OCI-LY3 (cell line): Measurements from ENCODE around the gene CFAP251.
A peak's percentile ranks its signal among the peaks of the same experiment; 100 is the strongest.
"Not testable (repeated sequence)": the region's sequence is repeated elsewhere in the genome, so short reads cannot be mapped to it uniquely, and the experiment has no call there.

ENCODE experiments used
- H2AFZ ChIP-seq: fragments of 200-600, 300-600 bp; shearing (Covaris generic); 2 replicates; pipeline ENCODE4 v1.6.0; 2014; ENCODE audit warnings: antibody characterized with exemption, low read depth, low read length
- H3K27ac ChIP-seq: fragments of 200-600, 300-600 bp; sonication (generic); 2 replicates; pipeline ENCODE4 v1.5.1; 2014; ENCODE audit warnings: mild to moderate bottlenecking, low read length, moderate library complexity, mixed read lengths
- H3K27me3 ChIP-seq: fragments of 200-600, 300-600 bp; sonication (generic); 2 replicates; pipeline ENCODE4 v1.6.1; 2014; ENCODE audit warnings: low read depth, low read length, mixed read lengths
- H3K36me3 ChIP-seq: fragments of 200-600, 300-600 bp; sonication (generic); replicated peaks from 2 replicates; pipeline ENCODE3; 2014; ENCODE audit warnings: low read depth, low read length, mixed read lengths
- H3K4me1 ChIP-seq: fragments of 300-600, 200-600 bp; sonication (generic); 2 replicates; pipeline ENCODE4 v1.6.1; 2014; ENCODE audit warnings: low read length, mixed read lengths
- H3K4me2 ChIP-seq: fragments of 200-600, 300-600 bp; sonication (generic); 2 replicates; pipeline ENCODE4 v1.6.1; 2014; ENCODE audit warnings: low read length, mixed read lengths
- H3K4me3 ChIP-seq: fragments of 300-600, 200-600 bp; sonication (generic); 2 replicates; pipeline ENCODE4 v1.5.1; 2014; ENCODE audit warnings: antibody characterized with exemption, mild to moderate bottlenecking, low read length, moderate library complexity
- H3K79me2 ChIP-seq: fragments of 300-600, 200-600 bp; shearing (Covaris generic); 2 replicates; pipeline ENCODE4 v1.6.1; 2014; ENCODE audit warnings: mild to moderate bottlenecking, low read length, mixed read lengths
- H3K9ac ChIP-seq: fragments of 300-600, 200-600 bp; shearing (Covaris generic); 2 replicates; pipeline ENCODE4 v1.6.0; 2014; ENCODE audit warnings: mild to moderate bottlenecking, low read length, moderate library complexity
- H3K9me3 ChIP-seq: fragments of 200-600, 300-600 bp; shearing (Covaris generic); 2 replicates; pipeline ENCODE4 v1.6.1; 2014; ENCODE audit warnings: low read length, mixed read lengths; ENCODE audit not compliant: insufficient read depth
- H4K20me1 ChIP-seq: fragments of 200-600, 300-600 bp; sonication (generic); 2 replicates; pipeline ENCODE4 v1.6.1; 2016; ENCODE audit warnings: low read length, mixed read lengths; ENCODE audit not compliant: insufficient read depth
- EZH2phosphoT487 ChIP-seq: fragments of 200-600 bp; shearing (Covaris generic); IDR thresholded peaks from 2 replicates; pipeline ENCODE4 v1.6.1; 2018; ENCODE audit warnings: antibody characterized with exemption, mixed run types, low read depth
- TF ChIP-seq, protein P1 (sequence below): fragments of 200-600, 300-600 bp; sonication (generic); IDR thresholded peaks from 2 replicates; pipeline ENCODE4 v1.5.1; 2014; ENCODE audit warnings: antibody characterized with exemption, low read length, low read depth

The CFAP251 gene

DNA sequence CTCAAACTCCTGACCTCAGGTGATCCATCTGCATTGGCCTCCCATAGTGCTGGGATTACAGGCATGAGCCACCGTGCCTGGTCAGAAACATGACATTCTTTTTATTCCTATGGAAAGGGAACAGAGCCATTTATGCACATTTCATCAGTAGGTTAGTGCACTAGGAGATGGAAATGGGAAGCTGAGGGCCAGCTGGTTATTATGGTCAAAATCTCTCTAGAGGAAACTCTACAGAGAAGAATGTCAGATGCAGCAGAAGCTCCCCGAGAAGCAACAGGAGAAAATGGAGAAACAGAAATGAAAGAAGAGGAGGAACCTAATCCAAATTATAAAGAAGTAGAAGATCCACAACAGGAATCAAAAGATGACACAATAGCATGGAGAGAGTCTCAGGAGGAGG lies 2.7 kb downstream of the CFAP251 start:
- Histone ChIP-seq H3K4me2 (no peak overlapping the region), H2AFZ (no peak overlapping the region), H3K4me1 (peaks cover 25% of the 10 kb centered on the region), H3K4me3 (no peak overlapping the region), H3K27me3 (no peaks in the 10 kb centered on the region), H4K20me1 (no peaks in the 10 kb centered on the region), H3K9ac (no peak overlapping the region), H3K9me3 (no peaks in the 10 kb centered on the region), H3K27ac (no peak overlapping the region), H3K36me3 (peaks cover 12% of the 10 kb centered on the region), H3K79me2 (no peaks in the 10 kb centered on the region)
- TF ChIP-seq EZH2phosphoT487, result no peak
- TF ChIP-seq, protein P1, sequence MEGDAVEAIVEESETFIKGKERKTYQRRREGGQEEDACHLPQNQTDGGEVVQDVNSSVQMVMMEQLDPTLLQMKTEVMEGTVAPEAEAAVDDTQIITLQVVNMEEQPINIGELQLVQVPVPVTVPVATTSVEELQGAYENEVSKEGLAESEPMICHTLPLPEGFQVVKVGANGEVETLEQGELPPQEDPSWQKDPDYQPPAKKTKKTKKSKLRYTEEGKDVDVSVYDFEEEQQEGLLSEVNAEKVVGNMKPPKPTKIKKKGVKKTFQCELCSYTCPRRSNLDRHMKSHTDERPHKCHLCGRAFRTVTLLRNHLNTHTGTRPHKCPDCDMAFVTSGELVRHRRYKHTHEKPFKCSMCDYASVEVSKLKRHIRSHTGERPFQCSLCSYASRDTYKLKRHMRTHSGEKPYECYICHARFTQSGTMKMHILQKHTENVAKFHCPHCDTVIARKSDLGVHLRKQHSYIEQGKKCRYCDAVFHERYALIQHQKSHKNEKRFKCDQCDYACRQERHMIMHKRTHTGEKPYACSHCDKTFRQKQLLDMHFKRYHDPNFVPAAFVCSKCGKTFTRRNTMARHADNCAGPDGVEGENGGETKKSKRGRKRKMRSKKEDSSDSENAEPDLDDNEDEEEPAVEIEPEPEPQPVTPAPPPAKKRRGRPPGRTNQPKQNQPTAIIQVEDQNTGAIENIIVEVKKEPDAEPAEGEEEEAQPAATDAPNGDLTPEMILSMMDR, result no peak

DNA sequence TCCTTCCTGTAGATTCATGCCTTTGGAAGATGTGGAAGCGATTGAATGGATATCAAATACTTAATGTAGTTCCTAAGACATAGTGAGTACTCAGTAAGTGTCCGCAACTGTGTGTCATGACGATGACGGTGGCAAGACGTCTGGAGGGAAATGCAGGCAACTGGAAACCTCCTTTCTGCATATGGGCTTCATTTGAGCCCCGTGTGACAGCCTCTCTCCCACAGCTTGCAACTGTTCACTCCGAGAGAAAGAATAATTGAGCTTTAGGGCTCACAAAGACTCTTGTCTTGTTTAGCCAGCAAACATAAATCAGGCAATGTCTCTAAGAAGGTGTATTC lies 6.9 kb downstream of the CFAP251 start:
- no peaks in the 10 kb centered on the region for H3K9me3 ChIP-seq
- H3K4me1 ChIP-seq, result peaks cover 31% of the 10 kb centered on the region
- H3K27ac ChIP-seq, result no peak overlapping the region
- H4K20me1 ChIP-seq, result no peaks in the 10 kb centered on the region
- H3K4me3 ChIP-seq, result no peak overlapping the region
- H2AFZ ChIP-seq, result no peak overlapping the region
- H3K79me2 ChIP-seq, result no peaks in the 10 kb centered on the region
- no peaks in the 10 kb centered on the region for H3K27me3 ChIP-seq
- no peak overlapping the region for H3K9ac ChIP-seq
- H3K36me3 ChIP-seq, result no peaks in the 10 kb centered on the region
- TF ChIP-seq EZH2phosphoT487, result no peak
- TF ChIP-seq, protein P1, result no peak
- no peak overlapping the region for H3K4me2 ChIP-seq

DNA sequence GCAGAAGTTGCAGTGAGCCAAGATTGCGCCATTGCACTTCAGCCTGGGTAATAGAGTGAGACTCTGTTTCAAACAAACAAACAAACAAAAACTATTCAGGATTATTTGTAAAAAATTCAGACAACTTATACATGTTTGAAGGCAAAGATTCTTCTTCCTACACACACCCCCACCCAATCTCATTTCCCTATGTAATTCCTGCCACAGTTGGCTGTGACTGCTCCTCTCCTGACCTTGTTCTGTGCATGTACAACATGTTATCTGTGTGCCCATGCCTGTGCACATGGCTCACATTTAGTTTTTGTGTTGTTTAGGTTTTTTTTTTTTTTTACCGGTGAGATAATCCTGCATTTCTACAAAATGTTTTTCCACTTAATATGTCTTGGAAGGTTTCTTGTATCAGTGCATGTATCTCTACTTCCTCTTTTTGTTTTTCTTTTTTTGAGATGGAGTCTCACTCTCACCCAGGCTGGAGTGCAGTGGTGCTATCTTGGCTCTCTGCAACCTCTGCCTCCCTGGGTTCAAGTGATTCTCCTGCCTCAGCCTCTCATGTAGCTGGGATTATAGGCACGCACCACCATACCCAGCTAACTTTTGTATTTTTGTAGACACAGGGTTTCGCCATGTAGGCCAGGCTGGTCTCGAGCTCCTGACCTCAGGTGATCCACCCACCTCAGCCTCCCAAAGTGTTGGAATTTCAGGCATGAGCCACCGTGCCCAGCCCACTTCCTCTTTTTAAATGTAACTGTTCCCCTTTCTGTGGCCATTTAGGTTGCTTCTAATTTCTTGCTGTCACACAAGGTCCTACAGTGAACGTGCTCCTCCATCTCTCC lies 8.7 kb downstream of the CFAP251 start:
- TF ChIP-seq EZH2phosphoT487, result no peak
- TF ChIP-seq, protein P1, result no peak
- no peak overlapping the region for H2AFZ ChIP-seq
- no peaks in the 10 kb centered on the region for H3K27me3 ChIP-seq
- H3K9ac ChIP-seq, result peak overlapping the region; percentile 8; the same call in 1 of the 2 replicates
- H3K4me3 ChIP-seq, result peak overlapping the region; percentile 37
- H3K4me2 ChIP-seq, result peak overlapping the region; percentile 66
- H3K4me1 ChIP-seq, result peaks cover 31% of the 10 kb centered on the region
- H3K36me3 ChIP-seq, result no peaks in the 10 kb centered on the region
- no peaks in the 10 kb centered on the region for H4K20me1 ChIP-seq
- H3K79me2 ChIP-seq, result no peaks in the 10 kb centered on the region
- peak overlapping the region; percentile 9 for H3K27ac ChIP-seq
- H3K9me3 ChIP-seq, result no peaks in the 10 kb centered on the region

DNA sequence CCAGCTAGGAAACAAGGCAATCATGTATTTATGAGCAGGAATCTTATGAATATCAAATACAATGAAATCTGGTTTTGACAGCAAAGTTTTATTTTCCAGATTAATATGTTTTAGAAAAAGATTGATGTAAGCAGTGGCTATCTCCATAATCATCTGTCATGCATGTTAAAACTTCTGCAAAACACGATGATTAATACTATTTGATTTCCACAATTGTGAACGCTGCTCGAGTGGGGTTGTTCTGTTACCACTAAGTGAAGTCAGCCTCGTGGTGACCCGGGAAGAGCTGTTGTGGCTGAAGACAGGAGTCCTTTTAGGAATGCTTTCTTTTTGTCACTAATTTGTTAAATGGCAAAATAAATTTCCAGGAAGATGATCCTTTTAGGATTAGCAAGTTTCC lies 9.4 kb downstream of the CFAP251 start:
- no peak overlapping the region for H3K9ac ChIP-seq
- peaks cover 31% of the 10 kb centered on the region for H3K4me1 ChIP-seq
- no peak overlapping the region for H2AFZ ChIP-seq
- TF ChIP-seq, protein P1, result no peak
- TF ChIP-seq EZH2phosphoT487, result no peak
- no peaks in the 10 kb centered on the region for H3K9me3 ChIP-seq
- no peaks in the 10 kb centered on the region for H3K36me3 ChIP-seq
- peak overlapping the region; percentile 9; the same call in 1 of the 2 replicates for H3K27ac ChIP-seq
- peak overlapping the region; percentile 66 for H3K4me2 ChIP-seq
- peak overlapping the region; percentile 37 for H3K4me3 ChIP-seq
- H3K79me2 ChIP-seq, result no peaks in the 10 kb centered on the region
- H4K20me1 ChIP-seq, result no peaks in the 10 kb centered on the region
- H3K27me3 ChIP-seq, result no peaks in the 10 kb centered on the region

DNA sequence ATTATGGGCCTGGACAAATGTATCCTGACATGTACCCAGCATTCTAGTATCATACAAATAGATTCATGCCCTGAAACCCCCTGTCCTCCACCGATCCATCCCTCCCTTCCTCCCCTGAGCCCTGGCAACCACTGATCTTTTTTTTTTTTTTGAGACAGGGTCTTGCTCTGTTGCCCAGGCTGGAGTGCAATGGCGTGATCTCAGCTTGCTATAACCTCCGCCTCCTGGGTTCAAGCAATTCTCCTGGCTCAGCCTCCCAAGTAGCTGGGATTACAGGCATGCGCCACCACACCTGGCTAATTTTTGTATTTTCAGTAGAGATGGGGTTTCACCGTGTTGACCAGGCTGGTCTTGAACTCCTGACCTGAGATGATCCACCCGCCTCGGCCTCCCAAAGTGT lies 11.2 kb downstream of the CFAP251 start:
- not testable (repeated sequence) for H3K4me2 ChIP-seq, H2AFZ ChIP-seq, H3K79me2 ChIP-seq, H3K27me3 ChIP-seq, H3K4me3 ChIP-seq, H3K27ac ChIP-seq, H3K9ac ChIP-seq, H3K36me3 ChIP-seq, H3K9me3 ChIP-seq, H4K20me1 ChIP-seq
- peaks cover 22% of the 10 kb centered on the region for H3K4me1 ChIP-seq
